Measurements from ENCODE around the gene ATXN7L2.

- TF ChIP-seq CTCF (IDR thresholded peaks at IDR 0.05) (no peak), POLR2A (IDR thresholded peaks at IDR 0.05) (no peak)
Measured at GRCh38 chr1:109487261-109487660, 3.6 kb downstream of the ATXN7L2 start.
